Measurements from ENCODE around the gene THPO. TPM values are rescaled to one million over a fixed set of nuclear protein-coding genes. Genes with fewer than 3 reads are reported as not detected.

THPO gene
- total RNA-seq, 1 donor from 2014 or later, result not detected

- DNase-seq (ENCODE audit: low read depth), result no peak
These were observed 8.2 kb upstream of the THPO start for GRCh38 chr3:184386047-184386806.

GRCh38 chr3:184384856-184385422 lies 6.9 kb upstream of the THPO start:
- no peak for DNase-seq (ENCODE audit: low read depth)

GRCh38 chr3:184384342-184384741 lies 6.3 kb upstream of the THPO start:
- DNase-seq (ENCODE audit: low read depth), result no peak

GRCh38 chr3:184383033-184383740 lies 5.2 kb upstream of the THPO start:
- no peak for DNase-seq (ENCODE audit: low read depth)

GRCh38 chr3:184382326-184383032 lies 4.5 kb upstream of the THPO start:
- DNase-seq (ENCODE audit: low read depth), result no peak

GRCh38 chr3:184381261-184382224 lies 3.5 kb upstream of the THPO start:
- DNase-seq (ENCODE audit: low read depth), result peak; percentile 58

- no peak for DNase-seq (ENCODE audit: low read depth)
These were observed 2.7 kb upstream of the THPO start for GRCh38 chr3:184380627-184381260.

GRCh38 chr3:184380185-184380626 lies 2.2 kb upstream of the THPO start:
- peak; percentile 68 for DNase-seq (ENCODE audit: low read depth)

GRCh38 chr3:184379358-184380184 lies 1.6 kb upstream of the THPO start, which contains the start of gene CHRD:
Gene CHRD (plus strand): TSS chr3:184380054. CDS start chr3:184380319, 265 bp downstream.
- DNase-seq (ENCODE audit: low read depth), result no peak

- DNase-seq (ENCODE audit: low read depth), result peak; percentile 58
These were observed 797 bp upstream of the THPO start for GRCh38 chr3:184378651-184379357.

GRCh38 chr3:184377374-184377773 lies 633 bp downstream of the THPO start:
- DNase-seq (ENCODE audit: low read depth), result no peak

GRCh38 chr3:184375747-184376461 lies 2.1 kb downstream of the THPO start:
- no peak for DNase-seq (ENCODE audit: low read depth)

GRCh38 chr3:184373422-184373821 lies 4.6 kb downstream of the THPO start:
- DNase-seq (ENCODE audit: low read depth), result peak; percentile 88

GRCh38 chr3:184372911-184373310 lies 5.1 kb downstream of the THPO start:
- DNase-seq (ENCODE audit: low read depth), result no peak

GRCh38 chr3:184372296-184372821 lies 5.6 kb downstream of the THPO start:
- DNase-seq (ENCODE audit: low read depth), result no peak

- peak; percentile 91 for DNase-seq (ENCODE audit: low read depth)
These were observed 6.4 kb downstream of the THPO start for GRCh38 chr3:184371570-184372018.

- peak; percentile 90 for DNase-seq (ENCODE audit: low read depth)
These were observed 9.3 kb downstream of the THPO start for GRCh38 chr3:184368586-184369183.

Measured in myocyte (in vitro differentiated cells).